Measurements from ENCODE around the gene AP1S2.

Gene AP1S2

DNA sequence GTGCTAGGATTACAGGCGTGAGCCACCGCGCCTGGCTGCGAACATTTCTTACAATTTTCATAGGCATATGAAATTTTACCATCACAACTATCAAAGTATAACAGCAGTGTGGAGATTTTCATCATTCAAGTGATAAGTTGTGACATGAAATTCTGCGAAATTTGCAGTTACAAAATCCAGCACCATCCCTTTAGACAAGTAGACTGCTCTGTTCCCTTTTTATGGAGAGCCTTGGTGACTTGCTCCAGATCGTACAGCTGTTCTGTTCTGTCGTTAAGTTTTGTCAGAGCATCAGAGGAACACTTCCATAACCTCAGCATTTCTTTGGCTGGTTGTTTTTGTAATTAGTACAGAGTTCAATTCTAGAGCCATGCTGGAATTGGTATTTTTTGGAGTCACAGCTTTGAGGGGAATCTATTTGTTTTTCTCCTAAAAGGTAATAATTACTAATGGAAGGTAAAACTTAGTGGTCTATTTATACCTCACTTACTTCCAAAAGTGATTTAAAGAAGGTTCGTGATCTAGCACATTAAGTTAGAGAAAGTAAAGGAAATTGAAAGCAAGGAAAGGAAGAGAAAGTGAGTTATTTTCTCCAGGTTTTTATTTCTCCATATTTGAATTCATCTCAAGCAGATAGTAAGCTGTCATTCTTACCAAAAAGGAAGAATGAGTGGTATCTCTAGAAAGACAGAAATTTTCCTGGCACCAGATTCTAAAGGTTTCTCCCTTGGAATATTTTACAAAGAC, 42.2 kb downstream of the AP1S2 start:
- DNase-seq (ENCODE audit: low spot score): no peak

DNA sequence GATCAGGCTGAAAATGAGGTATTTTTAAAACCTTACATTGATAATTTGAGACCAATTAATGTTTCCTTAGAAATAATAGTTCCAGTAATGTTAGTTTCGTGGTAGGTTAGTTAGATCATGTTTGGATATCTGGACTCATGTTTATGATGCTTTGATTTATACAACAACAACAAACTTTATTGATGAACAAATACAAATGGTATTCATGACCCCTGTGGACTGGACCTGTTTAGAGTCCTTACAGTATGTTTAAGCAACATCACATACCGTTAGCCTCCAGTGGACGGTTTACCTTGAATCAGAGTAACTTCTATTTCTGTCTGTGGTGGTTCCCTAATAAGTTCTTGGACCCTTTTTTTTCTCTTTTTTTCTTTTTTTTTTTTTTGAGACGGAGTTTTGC, 46.4 kb downstream of the AP1S2 start:
- no peak for DNase-seq (ENCODE audit: low spot score)

DNA sequence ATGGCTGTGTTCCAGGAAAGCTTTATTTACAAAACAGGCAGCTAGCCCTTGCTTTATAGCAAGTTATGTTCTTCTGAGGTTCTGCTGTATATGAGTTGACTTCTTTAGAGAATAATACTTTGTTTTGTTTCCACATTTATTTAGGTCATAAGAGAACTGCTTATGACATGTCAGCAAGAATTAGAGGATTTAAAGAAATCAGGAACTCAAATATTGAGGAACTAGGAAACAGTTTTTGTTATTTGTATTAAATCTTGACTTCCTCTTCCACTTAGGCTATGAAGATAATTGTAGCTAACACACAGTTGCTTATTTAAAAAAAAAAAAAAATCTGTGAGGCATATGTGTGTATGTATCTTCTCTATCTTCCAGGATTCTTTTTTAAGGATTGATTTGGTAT, 50.0 kb downstream of the AP1S2 start:
- no peak for DNase-seq (ENCODE audit: low spot score)

DNA sequence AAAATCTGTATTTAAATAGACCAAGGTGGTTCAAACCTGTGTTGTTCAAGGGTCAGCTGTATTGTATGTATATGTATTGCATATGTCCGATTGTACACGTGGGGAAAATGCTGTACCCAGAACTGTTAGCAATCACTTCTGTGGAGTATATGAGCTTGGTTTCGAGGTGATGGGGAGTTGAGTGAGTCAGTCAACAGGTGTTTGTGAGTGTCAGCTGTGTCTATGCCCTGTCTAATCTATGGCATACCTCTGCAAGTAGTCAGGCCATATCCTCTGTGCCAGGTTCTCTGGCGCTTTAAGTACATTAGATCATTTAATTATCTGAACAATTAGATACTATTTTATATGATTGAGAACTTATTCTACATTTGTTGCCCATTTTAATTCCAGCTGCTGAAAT, 56.9 kb downstream of the AP1S2 start:
- DNase-seq (ENCODE audit: low spot score): no peak

DNA sequence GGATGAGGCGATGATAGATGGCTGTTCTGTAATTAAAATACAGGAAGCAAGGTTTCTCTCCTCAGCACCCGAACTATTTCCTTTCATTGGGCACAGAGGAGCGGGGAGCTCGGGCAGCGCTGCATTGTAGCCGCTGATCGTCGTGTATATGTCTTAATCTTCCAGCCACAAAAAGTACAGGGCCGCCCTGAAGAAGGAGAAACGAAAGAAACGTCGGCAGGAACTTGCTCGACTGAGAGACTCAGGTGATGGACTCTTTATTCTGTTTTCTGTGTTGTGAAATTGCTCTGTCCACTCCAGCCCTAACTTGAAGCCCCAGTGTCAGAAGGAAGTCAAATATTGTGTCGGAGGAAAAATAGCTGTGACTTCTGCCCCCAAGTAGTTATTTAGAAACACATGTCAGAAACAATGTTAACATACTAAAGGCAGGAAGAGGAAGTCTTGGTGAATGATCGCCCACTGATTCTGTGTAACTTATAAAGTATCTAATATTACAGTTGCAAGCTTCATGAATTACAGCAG, 63.8 kb downstream of the AP1S2 start:
- DNase-seq (ENCODE audit: low spot score): no peak

DNA sequence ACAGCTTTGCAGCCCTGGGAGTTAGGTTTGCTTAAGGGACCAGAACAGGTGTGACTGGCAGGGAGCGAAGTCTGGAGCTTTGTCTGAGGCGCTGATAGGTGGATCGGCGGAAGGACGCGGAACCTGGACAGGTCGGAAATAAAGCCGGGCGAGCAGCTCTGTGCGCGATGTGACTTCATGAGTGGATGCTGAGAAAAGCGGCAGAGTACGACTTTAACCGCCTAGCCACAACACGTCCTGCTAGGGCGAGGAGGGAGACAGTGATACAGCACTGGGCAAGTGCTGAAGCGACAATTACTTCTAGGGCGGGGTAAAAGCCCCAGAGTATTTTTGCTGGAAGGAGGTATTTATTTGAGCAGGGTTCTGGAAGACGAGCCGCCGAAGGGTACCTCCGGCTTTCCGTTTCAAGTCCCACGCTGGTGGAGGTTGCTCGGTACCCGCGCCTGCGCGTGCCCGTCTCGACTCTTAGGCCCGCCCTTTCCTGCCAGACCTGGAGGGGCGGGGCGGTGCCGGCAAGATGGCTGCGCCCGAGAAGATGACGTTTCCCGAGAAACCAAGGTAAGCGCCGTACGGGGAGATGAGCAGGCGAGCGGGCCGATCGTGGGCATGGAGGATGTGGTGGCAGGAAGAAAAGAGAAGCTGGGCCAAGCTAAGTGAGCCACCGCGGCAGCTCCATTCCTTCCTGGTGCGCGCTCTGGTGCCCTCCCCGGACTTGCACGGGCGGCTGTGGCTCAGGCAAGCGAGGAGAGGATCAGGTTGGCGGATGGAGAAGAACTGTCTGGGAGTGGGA, 64.4 kb downstream of the AP1S2 start, which contains the start of gene ZRSR2:
ZRSR2 (plus strand) TSS at position 506 of the 790 bp plus-strand sequence; CDS start at position 518, 12 bp downstream.
- peak; percentile 76 for DNase-seq (ENCODE audit: low spot score)

DNA sequence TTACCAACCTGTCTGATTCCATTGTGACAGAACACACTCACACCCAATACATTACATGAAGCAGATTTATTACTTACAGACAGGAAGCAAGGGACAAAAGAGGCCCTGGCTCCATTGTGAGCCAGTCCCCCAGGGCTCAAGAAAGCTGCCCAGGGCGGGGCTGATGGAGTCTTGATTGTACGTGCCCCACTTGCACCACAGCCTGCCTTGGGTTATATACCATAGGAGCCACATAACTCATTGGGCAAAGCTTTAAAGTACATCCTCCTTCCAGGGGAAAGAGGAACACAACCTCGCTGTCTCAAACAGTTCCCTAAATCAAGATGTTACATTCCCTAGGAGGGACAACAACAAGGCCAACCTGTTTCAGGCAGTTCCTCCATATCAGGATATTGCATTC, 67.7 kb downstream of the AP1S2 start:
- no peak for DNase-seq (ENCODE audit: low spot score)

DNA sequence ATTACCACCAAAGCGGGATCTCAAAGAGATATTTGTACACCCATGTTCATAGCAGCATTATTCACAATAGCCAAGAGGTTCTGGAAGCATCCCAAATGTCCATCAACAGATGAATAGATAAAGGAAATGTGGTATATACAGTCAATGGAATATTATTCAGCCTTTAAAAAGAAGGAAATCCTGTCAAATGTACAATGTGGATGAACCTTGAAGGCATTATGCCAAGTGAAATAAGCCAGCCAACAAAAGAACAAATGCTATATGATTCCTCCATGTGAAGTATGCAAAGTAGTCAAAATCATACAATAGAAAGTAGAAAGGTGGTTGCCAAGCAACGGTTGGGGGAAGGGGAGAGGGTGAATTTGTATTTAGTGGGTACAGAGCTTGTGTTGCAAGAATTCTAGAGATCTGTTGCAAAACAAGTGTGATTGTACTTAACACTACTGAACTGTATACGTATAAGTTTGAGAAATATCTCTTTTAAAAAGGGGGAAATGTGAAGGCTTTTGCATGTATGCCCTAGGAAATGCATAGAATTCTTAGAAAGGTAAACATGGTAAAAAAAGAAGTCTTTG, 69.3 kb downstream of the AP1S2 start:
- no peak for DNase-seq (ENCODE audit: low spot score)

DNA sequence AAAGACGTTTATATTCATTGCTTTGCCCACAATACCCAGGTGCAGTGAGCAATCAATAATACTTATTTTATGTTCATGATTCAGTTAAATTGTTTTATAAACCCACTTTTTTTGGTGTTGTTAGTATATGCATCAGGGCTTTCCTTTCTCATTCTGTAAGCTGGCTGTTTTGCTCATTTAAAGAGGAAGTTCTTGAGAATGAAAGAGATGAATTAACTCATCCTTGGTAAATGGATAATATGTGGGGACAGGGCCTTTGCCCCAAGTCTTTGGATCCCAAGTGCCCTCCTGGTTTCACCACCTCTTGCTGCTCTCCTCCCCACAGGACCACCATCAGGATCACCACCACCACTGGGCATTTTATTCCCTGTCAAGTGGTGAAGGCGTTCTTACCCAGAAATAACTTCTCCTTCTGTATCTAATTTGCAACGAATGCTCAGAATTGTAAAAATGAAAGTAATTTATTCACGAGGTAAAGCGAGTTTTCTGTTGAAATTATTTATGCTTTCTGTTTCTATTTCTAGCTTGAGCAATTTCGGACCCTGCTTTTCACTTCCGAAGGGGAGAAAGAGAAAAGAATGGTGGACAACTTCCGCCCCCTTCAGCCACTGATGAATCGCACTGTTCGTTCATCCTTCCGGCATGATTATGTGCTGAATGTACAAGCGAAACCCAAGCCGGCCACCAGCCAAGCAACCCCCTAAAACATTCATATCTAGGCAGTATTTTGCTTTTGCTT, 72.5 kb downstream of the AP1S2 start:
- no peak for DNase-seq (ENCODE audit: low spot score)

Measured in LoVo (cell line).